Measurements from ENCODE around the gene ARRDC2.
"Not testable (repeated sequence)": the region's sequence is repeated elsewhere in the genome, so short reads cannot be mapped to it uniquely, and the experiment has no call there.

ARRDC2 gene

DNA sequence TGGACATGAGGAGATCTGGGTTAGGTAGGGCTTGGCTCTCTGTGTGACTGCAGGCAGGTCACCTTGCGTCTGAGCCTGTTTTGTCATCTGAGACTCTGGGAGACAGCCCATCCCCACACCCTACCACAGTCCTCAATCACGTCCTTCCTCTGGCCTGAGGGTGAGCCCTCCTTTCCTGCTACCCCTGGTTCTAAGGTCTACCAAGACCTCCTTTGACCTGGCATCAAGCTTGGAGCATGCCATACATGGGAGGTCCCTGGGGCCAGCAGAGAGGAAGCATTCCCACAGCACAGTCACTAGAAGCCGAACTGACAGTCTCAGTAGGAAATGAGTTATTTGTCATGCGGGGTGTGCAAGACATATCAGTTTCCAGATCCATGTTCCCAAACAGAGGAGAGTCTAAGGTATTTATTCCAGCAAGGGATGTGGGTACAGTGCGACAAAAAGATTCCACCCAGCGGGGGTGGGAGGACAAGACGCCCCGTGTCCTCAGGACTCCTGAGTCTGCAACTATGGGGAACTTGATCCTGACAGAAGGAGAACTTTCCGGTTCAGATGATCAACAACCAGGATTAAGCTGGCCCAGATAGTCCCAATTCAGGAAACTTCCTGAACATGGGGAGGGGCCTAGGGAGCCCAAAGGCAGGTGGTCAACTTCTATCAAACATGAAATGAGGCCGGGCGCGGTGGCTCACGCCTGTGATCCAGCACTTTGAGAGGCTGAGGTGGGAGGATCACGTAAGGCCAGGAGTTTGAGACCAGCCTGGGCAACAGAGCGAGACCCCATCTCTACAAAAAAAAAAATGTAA lies 9.5 kb downstream of the ARRDC2 start:
- no peak for DNase-seq

- peak; percentile 54 for DNase-seq
Measured at GRCh38 chr19:18020212-18021085, 12.5 kb downstream of the ARRDC2 start.

GRCh38 chr19:18021121-18021755 lies 13.3 kb downstream of the ARRDC2 start:
- DNase-seq, result peak; percentile 88

GRCh38 chr19:18023622-18024251 lies 15.8 kb downstream of the ARRDC2 start:
- DNase-seq, result no peak

DNA sequence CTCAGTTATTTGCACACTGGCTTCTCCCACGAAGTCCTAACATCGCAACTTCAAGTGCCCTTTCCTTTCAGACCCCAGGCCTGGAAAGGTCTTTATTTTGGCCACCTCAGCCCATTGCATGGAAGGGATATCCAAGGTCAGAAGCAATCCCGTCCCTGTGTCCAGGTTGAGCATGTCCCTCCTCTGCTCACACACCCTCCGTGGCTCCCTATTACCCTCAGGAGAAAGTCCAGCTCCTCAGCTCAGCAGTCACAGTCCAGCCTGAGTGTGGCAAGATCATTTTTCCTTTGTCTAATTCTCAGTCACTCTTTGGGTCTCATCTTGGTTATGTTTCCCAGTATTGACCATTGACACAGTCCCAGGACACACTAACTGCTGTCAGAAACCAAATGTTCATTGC lies 19.2 kb downstream of the ARRDC2 start:
- no peak for DNase-seq

DNA sequence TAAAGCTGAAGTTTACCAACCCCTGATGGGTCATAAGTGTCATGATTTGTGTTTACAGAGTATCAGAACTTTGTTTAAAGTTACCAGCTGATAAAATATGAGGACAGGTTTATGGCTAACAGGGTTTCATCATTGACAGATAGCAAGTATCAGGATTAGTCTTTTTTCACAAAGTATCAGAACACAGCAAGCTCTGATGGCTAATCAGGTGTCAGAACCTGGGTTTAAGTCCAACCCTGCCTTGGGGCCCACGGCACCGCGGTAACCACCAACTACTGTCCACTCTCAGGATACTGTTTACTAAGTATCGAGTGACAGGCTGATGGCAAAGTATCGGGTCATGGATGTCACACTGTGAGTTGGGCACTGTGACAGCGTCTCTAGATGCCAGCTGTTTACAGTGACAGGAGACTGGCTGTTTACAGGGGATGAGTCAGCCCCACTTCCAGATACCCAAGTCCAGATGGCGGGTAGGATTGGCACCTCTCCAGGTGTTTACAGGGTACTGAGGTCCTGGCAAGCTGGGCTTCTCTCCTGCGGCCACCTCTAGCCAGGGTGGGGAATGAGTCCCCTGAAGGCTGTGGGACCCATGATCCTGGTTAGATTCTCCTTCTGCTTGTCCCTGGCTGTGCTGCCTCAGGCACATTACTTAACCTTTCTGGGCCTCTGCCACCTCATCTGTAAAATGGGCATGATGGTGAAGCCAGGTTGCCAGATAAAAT lies 21.8 kb downstream of the ARRDC2 start:
- DNase-seq, result peak; percentile 39

- not testable (repeated sequence) for DNase-seq
Measured at GRCh38 chr19:18031401-18031800, 23.4 kb downstream of the ARRDC2 start.

- DNase-seq, result not testable (repeated sequence)
Measured at GRCh38 chr19:18032102-18032501, 24.1 kb downstream of the ARRDC2 start.

GRCh38 chr19:18041054-18041453 lies 33.1 kb downstream of the ARRDC2 start:
- no peak for DNase-seq

- DNase-seq, result no peak
Measured at GRCh38 chr19:18043676-18044075, 35.7 kb downstream of the ARRDC2 start.

GRCh38 chr19:18044825-18045304 lies 36.9 kb downstream of the ARRDC2 start:
- peak; percentile 68 for DNase-seq

DNA sequence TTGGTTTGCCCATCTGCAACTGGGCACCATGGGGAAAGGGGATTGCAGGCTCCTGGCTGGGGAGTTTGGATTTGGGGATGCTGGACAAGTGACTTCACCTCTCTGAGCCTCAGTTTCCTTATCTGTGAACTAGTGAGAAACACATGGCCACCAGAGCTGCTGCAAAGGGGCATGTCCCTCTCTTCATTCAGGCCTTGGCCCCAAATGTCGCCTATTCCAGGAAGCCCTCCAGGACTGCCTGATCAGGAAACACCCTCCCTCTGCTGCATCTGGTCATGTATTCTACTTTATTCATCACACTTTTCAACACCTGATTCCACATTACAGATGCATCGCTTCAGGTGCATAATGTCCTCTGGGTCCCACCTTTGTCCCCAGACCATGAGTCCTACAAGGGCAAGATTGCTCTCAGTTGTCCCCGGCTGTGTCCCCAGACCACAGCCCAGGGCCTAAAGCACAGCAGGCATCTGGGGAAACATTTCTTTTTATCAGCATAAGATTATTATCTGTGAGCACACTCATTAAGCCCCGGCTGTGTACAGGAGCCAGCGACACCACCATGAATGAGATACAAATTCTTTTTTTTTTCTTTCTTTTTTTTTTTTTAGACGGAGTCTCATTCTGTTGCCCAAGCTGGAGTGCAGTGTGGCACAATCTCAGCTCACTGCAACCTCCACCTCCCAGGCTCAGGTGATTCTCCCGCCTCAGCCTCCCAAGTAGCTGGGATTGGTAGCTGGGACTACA lies 37.5 kb downstream of the ARRDC2 start:
- DNase-seq, result no peak

- DNase-seq, result peak; percentile 97
Measured at GRCh38 chr19:18046059-18046718, 38.2 kb downstream of the ARRDC2 start.

GRCh38 chr19:18049385-18049784 lies 41.4 kb downstream of the ARRDC2 start:
- peak; percentile 14 for DNase-seq

GRCh38 chr19:18051887-18052286 lies 43.9 kb downstream of the ARRDC2 start:
- DNase-seq, result no peak

DNA sequence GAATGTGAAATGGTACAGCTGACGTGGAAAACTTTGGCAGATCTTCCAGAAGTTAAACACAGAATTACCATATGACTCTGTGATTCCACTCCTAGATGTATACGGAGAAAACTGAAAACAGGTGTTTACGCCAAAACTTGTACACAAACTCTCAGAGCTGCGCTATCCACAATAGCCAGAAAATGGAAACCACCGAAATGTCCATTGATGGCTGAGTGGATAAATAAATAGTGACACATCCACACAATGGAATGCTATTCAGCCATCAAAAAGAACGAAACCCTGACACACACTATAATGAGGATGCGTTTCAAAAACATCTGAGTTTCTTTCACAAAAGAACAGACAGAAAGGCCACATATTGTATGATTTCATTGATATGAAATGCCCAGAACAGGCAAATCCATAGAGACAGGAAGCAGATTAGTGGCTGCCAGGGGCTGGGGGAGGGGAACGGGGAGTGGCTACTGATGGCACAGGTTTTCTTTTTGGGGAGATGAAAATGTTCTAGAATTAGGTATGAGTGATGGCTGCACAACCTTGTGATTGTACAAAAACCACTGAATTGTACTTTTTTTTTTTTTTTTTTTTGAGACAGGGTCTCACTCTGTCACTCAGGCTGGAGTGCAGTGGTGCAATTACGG lies 45.7 kb downstream of the ARRDC2 start:
- DNase-seq, result peak; percentile 54

DNA sequence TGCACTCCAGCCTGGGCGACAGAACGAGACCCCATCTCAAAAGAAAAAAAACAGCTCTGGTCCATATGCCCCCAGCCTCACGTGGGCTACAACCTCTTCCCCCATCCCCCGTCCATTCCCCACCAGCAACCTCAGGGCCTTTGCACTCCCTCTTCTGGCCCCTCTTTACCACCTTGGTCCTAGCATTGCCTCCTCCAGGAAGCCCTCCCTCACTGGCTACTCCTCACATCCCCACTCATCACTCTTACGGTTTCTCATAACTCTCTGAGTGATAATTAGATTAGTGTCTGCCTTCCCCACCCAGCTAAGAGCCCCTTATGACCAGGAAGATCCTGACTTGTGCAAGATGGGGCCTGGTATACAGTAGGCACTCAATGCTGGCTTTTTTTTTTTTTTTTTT lies 48.0 kb downstream of the ARRDC2 start:
- DNase-seq, result no peak

GRCh38 chr19:18057557-18057956 lies 49.6 kb downstream of the ARRDC2 start:
- DNase-seq, result no peak

- peak; percentile 73 for DNase-seq
Measured at GRCh38 chr19:18058208-18059009, 50.4 kb downstream of the ARRDC2 start.

All from EL (cell line).